Small intestine (tissue), 7 donors: ENCODE results near the gene SH3BP2. TPM values are rescaled to one million over a fixed set of nuclear protein-coding genes. Genes with fewer than 3 reads are reported as not detected.

Experiments used
- DNase-seq, 2 donors: peaks; one replicate each; pipeline versions ENCODE4 v3.0.0 to v3.0.0-alpha.2; 2013
- FAIRE-seq: peaks from 2 replicates; lab custom pipeline; 2012; peaks lifted over from hg19 to GRCh38; lab: Jason Lieb, UNC
- H3K27ac ChIP-seq, 3 donors: one replicate each; pipeline ENCODE4 v1.5.1; 2013; ENCODE audit warnings: low read length in 2 of 3, mild to moderate bottlenecking in 2 of 3, control low read depth in 1 of 3, inconsistent platforms in 1 of 3, low read depth in 1 of 3, moderate library complexity in 1 of 3
- H3K27me3 ChIP-seq, 3 donors: one replicate each; pipeline ENCODE4 v1.6.1; 2013; ENCODE audit warnings: low read length in 3 of 3, inconsistent platforms in 1 of 3; ENCODE audit not compliant: control insufficient read depth in 3 of 3, insufficient read depth in 3 of 3
- H3K36me3 ChIP-seq, 3 donors: one replicate each; pipeline ENCODE4 v1.6.1; 2013; ENCODE audit warnings: low read length in 3 of 3, inconsistent platforms in 1 of 3, low read depth in 1 of 3, mild to moderate bottlenecking in 1 of 3, moderate library complexity in 1 of 3; ENCODE audit not compliant: control insufficient read depth in 3 of 3, insufficient read depth in 2 of 3
- H3K4me1 ChIP-seq, 3 donors: one replicate each; pipeline ENCODE4 v1.6.1; 2013; ENCODE audit warnings: low read length in 2 of 3, inconsistent platforms in 1 of 3, low read depth in 1 of 3, mild to moderate bottlenecking in 1 of 3, moderate library complexity in 1 of 3; ENCODE audit not compliant: control insufficient read depth in 3 of 3, insufficient read depth in 2 of 3
- H3K4me3 ChIP-seq, 3 donors: one replicate each; pipeline ENCODE4 v1.5.1; 2013; ENCODE audit warnings: low read length in 3 of 3, control low read depth in 1 of 3, inconsistent platforms in 1 of 3, low read depth in 1 of 3, mild to moderate bottlenecking in 1 of 3, moderate library complexity in 1 of 3
- H3K9me3 ChIP-seq, 2 donors: one replicate each; pipeline ENCODE4 v1.6.1; 2013; ENCODE audit warnings: low read depth in 1 of 2, low read length in 1 of 2; ENCODE audit not compliant: control insufficient read depth in 2 of 2, insufficient read depth in 1 of 2
- WGBS, 3 donors: extraction: QIAGEN DNeasy Blood & Tissue Kit; methylation state at CpG; one replicate each; pipeline ENCODE4 v1.1.7; 2013; 5-methylcytosine and 5-hydroxymethylcytosine counted together
- polyA plus RNA-seq, 4 donors: library from polyadenylated mRNA; stranded (reverse) in 3 of 4; unstranded in 1 of 4; fragments of 200-250 nt in 3 of 4; fragments of 120-200 nt in 1 of 4; gene quantifications; one replicate each; pipeline versions ENCODE4 v1.2.1 to v1.2.3, GENCODE V29; 2013
- donor health status: healthy with polysubstance abuse.
- donor health status: control.
- donor health status: control.
- donor health status: Bipolar disorder and iron deficiency.
- donor health status: healthy.

The SH3BP2 gene
- polyA plus RNA-seq, 4 donors = 8.9 to 38.0 (median 23.6) TPM

DNA sequence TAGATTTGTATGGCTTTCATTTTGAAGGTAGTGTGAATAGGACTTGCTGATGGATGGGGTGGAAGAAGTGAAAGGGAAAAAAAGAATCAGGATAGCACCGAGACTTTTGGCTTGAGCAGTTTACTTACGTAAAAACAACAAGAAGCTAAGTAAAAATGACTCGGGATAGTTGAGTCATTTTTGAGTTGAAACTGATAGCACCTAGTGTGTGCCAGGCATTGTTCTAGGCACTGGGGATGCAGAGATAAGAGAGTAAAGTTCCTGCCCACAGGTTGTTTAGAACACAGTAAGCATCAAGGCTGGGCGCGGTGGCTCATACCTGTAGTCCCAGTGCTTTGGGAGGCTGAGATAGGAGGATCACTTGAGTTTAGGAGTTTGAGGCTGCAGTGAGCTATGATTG lies 85.5 kb downstream of the SH3BP2 start:
- no peak for DNase-seq
- Histone ChIP-seq H3K27ac (no peak overlapping the region), H3K27me3 (no peaks in the 10 kb centered on the region), H3K9me3 (no peaks in the 10 kb centered on the region), H3K36me3 (peaks cover 8 to 36% (median 13%) of the 10 kb centered on the region in 3 donors), H3K4me1 (no peaks in the 10 kb centered on the region), H3K4me3 (no peak overlapping the region)
- 82 to 84% (median 83%) methylated on average over 5 of the region's 5 CpGs for WGBS, 3 donors
- FAIRE-seq = no peak

DNA sequence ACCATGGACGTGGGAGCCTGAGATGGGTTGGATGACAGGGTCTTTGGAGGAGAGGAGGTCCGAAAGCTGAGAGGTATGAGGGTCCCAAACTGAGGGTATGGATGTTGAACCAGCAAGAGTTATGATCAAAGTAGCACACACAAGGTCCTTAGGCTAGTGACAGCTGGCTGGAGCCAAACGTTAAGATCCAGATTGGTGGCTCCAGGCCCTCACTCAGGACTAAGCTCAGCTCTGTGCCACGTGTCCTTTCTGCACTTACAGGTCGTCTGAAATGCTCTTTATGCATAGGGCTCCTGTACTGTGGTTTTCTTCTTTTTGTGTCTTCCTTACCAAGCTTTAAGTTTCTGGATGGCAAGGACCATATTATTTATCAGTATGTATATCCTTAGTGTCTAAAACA lies 86.1 kb downstream of the SH3BP2 start:
- H3K4me1 ChIP-seq = no peaks in the 10 kb centered on the region
- 78 to 84% (median 82%) methylated on average over 5 of the region's 5 CpGs for WGBS, 3 donors

DNA sequence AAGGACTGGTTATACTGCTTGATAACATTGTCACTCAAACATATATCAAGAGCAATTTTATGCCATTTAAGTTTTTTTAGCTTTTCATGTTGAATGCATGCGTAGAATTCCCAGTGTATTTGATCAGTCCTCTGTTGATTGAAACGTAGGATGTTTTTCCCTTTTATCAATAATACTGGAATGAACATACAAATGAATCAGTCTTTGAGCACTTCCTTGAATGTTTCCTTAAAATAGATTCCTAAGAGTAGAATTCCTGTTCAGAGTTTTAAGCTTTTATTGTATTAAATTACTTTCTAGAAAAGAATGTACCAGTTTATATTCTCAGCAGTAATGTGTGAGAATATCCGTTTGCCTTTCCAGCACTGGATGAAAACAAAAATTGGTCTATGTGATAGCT lies 88.5 kb downstream of the SH3BP2 start:
- Histone ChIP-seq H3K36me3 (peaks cover 16 to 42% (median 27%) of the 10 kb centered on the region in 3 donors), H3K4me3 (no peak overlapping the region), H3K4me1 (no peaks in the 10 kb centered on the region), H3K9me3 (no peaks in the 10 kb centered on the region), H3K27ac (no peak overlapping the region), H3K27me3 (no peaks in the 10 kb centered on the region)
- FAIRE-seq (no peak), DNase-seq (no peak)
- 78 to 90% (median 84%) methylated on average over 3 of the region's 3 CpGs for WGBS, 3 donors

More for the DNA sequence above, 86.1 kb downstream of the SH3BP2 start:
- Histone ChIP-seq H3K27ac (no peak overlapping the region), H3K36me3 (peaks cover 10 to 42% (median 13%) of the 10 kb centered on the region in 3 donors), H3K4me3 (no peak overlapping the region), H3K9me3 (no peaks in the 10 kb centered on the region), H3K27me3 (no peaks in the 10 kb centered on the region)
- DNase-seq (no peak), FAIRE-seq (no peak)

DNA sequence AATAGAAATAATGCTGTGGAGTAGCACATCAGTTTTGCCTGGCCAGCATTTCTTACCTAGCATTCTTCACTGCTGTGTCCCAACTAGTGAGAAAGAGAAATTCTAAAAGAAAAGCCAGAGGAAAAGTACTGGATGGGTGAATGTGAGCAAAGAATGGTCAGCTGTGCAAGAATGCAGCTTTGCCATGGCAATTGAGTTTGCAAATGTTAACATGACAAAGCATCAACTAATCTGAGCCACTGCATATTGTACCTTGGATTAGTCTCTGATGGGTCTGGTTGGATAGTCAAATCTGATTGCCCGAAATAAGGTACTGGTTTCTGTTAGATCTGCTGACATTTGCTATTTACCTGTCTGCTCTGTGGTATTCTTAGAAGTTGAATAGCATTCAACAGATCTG lies 89.5 kb downstream of the SH3BP2 start:
- Histone ChIP-seq H3K9me3 (no peaks in the 10 kb centered on the region), H3K36me3 (peaks cover 19 to 45% (median 31%) of the 10 kb centered on the region in 3 donors), H3K27me3 (no peaks in the 10 kb centered on the region), H3K27ac (no peak overlapping the region), H3K4me3 (no peak overlapping the region), H3K4me1 (no peaks in the 10 kb centered on the region)
- WGBS, 3 donors = 91 to 100% (median 92%) methylated on average over 1 of the region's 1 CpG
- FAIRE-seq (no peak), DNase-seq (no peak)

DNA sequence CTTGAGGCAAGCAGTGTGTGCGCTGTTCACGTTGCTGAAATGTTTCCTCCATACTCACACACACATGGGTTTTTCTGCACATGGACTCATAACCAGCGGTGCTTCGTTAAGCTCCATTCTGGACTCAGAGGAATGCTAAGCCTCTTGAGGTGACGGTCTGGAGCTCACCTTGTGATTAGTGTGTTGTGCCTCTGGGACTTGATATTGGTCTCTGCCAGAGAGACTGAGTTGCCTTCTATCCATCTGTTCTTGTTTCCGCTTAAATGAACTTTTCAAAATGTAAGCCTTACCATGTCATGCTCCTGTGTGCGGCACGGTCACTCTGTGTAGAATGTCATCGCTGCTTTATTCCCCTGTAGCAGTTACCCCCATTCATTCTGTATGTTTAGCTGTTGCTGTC lies 93.3 kb downstream of the SH3BP2 start:
- Histone ChIP-seq H3K36me3 (peaks cover 19 to 42% (median 23%) of the 10 kb centered on the region in 3 donors), H3K4me1 (no peaks in the 10 kb centered on the region), H3K4me3 (no peak overlapping the region), H3K27ac (no peak overlapping the region), H3K27me3 (no peaks in the 10 kb centered on the region), H3K9me3 (no peaks in the 10 kb centered on the region)
- WGBS, 3 donors = 94 to 98% (median 97%) methylated on average over 9 of the region's 9 CpGs
- DNase-seq (no peak), FAIRE-seq (no peak)

DNA sequence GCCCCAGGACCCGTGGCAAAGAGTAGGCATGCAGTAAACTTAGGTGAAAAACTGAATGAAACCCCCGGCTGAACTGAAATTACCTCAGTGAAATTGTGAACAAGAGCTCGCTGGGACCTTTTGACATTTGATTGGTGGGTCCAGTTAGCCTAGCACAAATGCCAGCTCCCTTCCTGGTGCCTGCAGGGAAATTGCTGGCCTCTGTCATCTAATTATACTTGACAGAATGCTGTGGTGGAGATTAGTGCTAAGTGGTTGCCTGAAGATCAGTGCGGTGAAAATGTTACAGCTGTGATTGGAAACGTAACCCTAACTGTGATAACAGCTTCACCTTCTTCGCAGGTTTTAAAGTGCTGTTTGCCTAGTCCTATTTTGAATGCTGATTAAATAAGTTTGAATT lies 93.7 kb downstream of the SH3BP2 start:
- Histone ChIP-seq H3K27me3 (no peaks in the 10 kb centered on the region), H3K27ac (no peak overlapping the region), H3K4me3 (no peak overlapping the region), H3K4me1 (peaks cover 0 to 2% (median 0%) of the 10 kb centered on the region in 3 donors), H3K36me3 (peaks cover 19 to 42% (median 23%) of the 10 kb centered on the region in 3 donors), H3K9me3 (no peaks in the 10 kb centered on the region)
- no peak for FAIRE-seq
- no peak for DNase-seq
- WGBS, 3 donors = 70 to 77% (median 76%) methylated on average over 6 of the region's 6 CpGs

DNA sequence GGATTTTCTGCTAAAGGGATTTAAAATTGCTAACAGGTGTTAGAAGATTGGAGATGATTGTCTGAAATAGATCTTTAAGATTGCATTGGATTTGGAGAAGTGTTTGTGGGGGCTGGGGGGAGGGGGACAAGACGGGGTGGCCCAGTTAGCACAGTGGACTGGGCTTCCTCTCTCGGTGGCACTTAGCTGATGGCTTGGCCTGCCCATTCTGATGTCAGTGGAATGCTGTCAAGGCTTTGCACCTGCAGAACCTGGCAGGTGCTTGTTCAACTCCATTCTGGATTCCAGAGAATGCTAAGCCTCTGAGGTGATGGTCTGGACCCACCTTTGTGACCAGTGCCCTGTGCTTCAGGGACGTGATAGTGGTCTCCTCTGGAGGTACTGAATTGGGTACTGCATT lies 94.5 kb downstream of the SH3BP2 start:
- WGBS, 3 donors = 84 to 90% (median 89%) methylated on average over 3 of the region's 3 CpGs
- FAIRE-seq = no peak
- DNase-seq = no peak
- Histone ChIP-seq H3K4me1 (peaks cover 0 to 6% (median 0%) of the 10 kb centered on the region in 3 donors), H3K4me3 (no peak overlapping the region), H3K27me3 (no peaks in the 10 kb centered on the region), H3K36me3 (peaks cover 16 to 44% (median 22%) of the 10 kb centered on the region in 3 donors), H3K27ac (no peak overlapping the region), H3K9me3 (no peaks in the 10 kb centered on the region)

DNA sequence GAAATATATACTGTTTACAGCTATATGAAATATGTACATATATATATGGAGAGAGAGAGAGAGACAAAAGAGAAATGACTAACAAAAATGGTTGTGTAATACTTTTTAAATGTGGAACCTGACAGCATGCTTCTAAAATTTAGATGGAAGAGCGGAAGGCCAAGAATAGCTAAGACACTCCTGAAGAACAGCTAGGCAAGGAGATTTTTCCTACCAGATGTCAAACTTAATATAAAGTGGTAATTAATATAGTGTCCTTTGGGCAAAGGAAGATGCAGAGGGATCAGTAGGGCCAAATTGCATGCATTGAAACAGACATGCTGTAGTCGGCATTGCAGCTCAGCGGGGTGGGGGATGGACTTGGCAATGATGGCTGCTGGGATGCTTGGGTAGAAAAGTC lies 96.0 kb downstream of the SH3BP2 start:
- Histone ChIP-seq H3K27me3 (no peaks in the 10 kb centered on the region), H3K9me3 (no peaks in the 10 kb centered on the region), H3K4me3 (no peak overlapping the region), H3K36me3 (peaks cover 9 to 44% (median 22%) of the 10 kb centered on the region in 3 donors), H3K27ac (no peak overlapping the region), H3K4me1 (peaks cover 0 to 6% (median 0%) of the 10 kb centered on the region in 3 donors)
- no peak for FAIRE-seq
- WGBS, 3 donors = 94 to 95% (median 94%) methylated on average over 3 of the region's 3 CpGs
- no peak for DNase-seq
